Panc1 (cell line): ENCODE results near the gene PELI3. TPM values are rescaled to one million over a fixed set of nuclear protein-coding genes. Genes with fewer than 3 reads are reported as not detected.

Experiments used
- ATAC-seq: fragments of 200-7000 bp; cut with Tn5 transposase; 2 replicates; pipeline ENCODE4 v1.9.1; 2020; ENCODE audit warnings: mild to moderate bottlenecking, moderate library complexity
- BruUV-seq: library from RNA; stranded (reverse); fragments of 400-500 nt; replicated peaks from 2 replicates; lab custom pipeline; 2021; lab: Mats Ljungman, UMichigan
- CTCF ChIA-PET: fragments of 300-600 bp; sonication (Branson Sonifier 250); formaldehyde crosslinking; loops from one replicate; lab custom pipeline; 2022; ENCODE audit warnings: antibody characterized with exemption; lab: Charles Lee
- POLR2A ChIA-PET: fragments of 300-600 bp; sonication (Branson Sonifier 250); formaldehyde crosslinking; loops from one replicate; lab custom pipeline; 2022; ENCODE audit warnings: antibody characterized with exemption; lab: Charles Lee
- DNase-seq: peaks from one replicate; pipeline ENCODE4 v3.0.0-alpha.2; 2010; ENCODE audit warnings: low read depth, low spot score
- H3K27ac ChIP-seq: 2 replicates; pipeline ENCODE4 v1.5.1; 2011; ENCODE audit warnings: mild to moderate bottlenecking, low read length, inconsistent platforms
- H3K27me3 ChIP-seq: fragments of 200-500 bp; sonication (Bioruptor generic); 2 replicates; pipeline ENCODE4 v1.6.0; 2014; ENCODE audit warnings: low read length, inconsistent platforms; ENCODE audit not compliant: control insufficient read depth, insufficient read depth
- H3K36me3 ChIP-seq: fragments of 200-500 bp; sonication (Bioruptor generic); 2 replicates; pipeline ENCODE4 v1.5.1; 2014; ENCODE audit warnings: inconsistent platforms, mild to moderate bottlenecking, low read length, moderate library complexity; ENCODE audit not compliant: control insufficient read depth, insufficient read depth
- H3K4me1 ChIP-seq: 2 replicates; pipeline ENCODE4 v1.5.1; 2011; ENCODE audit warnings: inconsistent platforms, mild to moderate bottlenecking, low read length, moderate library complexity; ENCODE audit not compliant: control insufficient read depth, insufficient read depth
- H3K4me3 ChIP-seq, 2 experiments: 2 replicates each; pipeline ENCODE4 v1.5.1; 2011 to 2012; ENCODE audit warnings: low read depth in 2 of 2, low read length in 2 of 2, mild to moderate bottlenecking in 2 of 2, inconsistent platforms in 1 of 2, moderate library complexity in 1 of 2
- H3K9me3 ChIP-seq: fragments of 200-500 bp; sonication (Bioruptor generic); 2 replicates; pipeline ENCODE4 v1.5.1; 2014; ENCODE audit warnings: low read depth, mild to moderate bottlenecking, inconsistent platforms, low read length, moderate library complexity; ENCODE audit not compliant: control insufficient read depth, insufficient read depth
- CTCF ChIP-seq: fragments of 450-650 bp; IDR thresholded peaks from 2 replicates; pipeline ENCODE4 v1.5.1; 2017; ENCODE audit warnings: mild to moderate bottlenecking
- POLR2AphosphoS5 ChIP-seq: IDR thresholded peaks from 2 replicates; pipeline ENCODE4 v1.6.1; 2012; ENCODE audit warnings: mild to moderate bottlenecking, low read depth, low read length, moderate library complexity
- REST ChIP-seq, 2 experiments: IDR thresholded peaks; 2 replicates each; pipeline ENCODE4 v1.6.1; 2011 to 2012; ENCODE audit warnings: low read depth in 2 of 2, control low read depth in 1 of 2, low read length in 1 of 2, mild to moderate bottlenecking in 1 of 2, moderate library complexity in 1 of 2; ENCODE audit not compliant: insufficient read depth in 1 of 2
- SIN3A ChIP-seq: IDR thresholded peaks from 2 replicates; pipeline ENCODE4 v1.6.1; 2012; ENCODE audit warnings: low read depth, mild to moderate bottlenecking, low read length, moderate library complexity, borderline replicate concordance; ENCODE audit not compliant: insufficient read depth
- TCF7L2 ChIP-seq: IDR thresholded peaks from 2 replicates; pipeline ENCODE4 v1.6.1; 2011; ENCODE audit warnings: mild to moderate bottlenecking, low read depth, low read length, inconsistent platforms
- in situ Hi-C: cut with HindIII; loops from 2 replicates; pipeline ENCODE4 v1.10.0; 2016; ENCODE audit warnings: low sequenced_read_pairs, low pct_unique_long_range_greater_than_20kb
- intact Hi-C: fragments of 100-400 bp; cut with micrococcal nuclease; formaldehyde crosslinking; loops from one replicate; pipeline ENCODE4 v1.10.0; 2022; ENCODE audit not compliant: unreplicated experiment
- total RNA-seq: library from RNA; stranded (reverse); gene quantifications from one replicate; pipeline ENCODE4 v1.2.1, GENCODE V29; 2021; ENCODE audit not compliant: unreplicated experiment

The PELI3 gene
- total RNA-seq, 1 experiment from 2014 or later: 9.1 TPM

- in situ Hi-C loops (no loop called here), intact Hi-C loops (no loop called here)
- H3K27ac ChIP-seq: peak within 1 kb of the TSS; percentile 88
- peaks cover 6% of the 10 kb centered on the region for H3K4me1 ChIP-seq
- POLR2A ChIA-PET: no interaction called here
- TF ChIP-seq REST (IDR thresholded peaks at IDR 0.05; ENCODE audit: insufficient read depth in 1 of 2, low read depth in 2 of 2, low read length in 1 of 2) (peak in 1 of 2 experiments; percentile 71; a peak in 1 of 4 replicates), CTCF (no peak), POLR2AphosphoS5 (peak; percentile 91), SIN3A (peak; percentile 99), TCF7L2 (no peak)
- no peaks in the 10 kb centered on the region for H3K27me3 ChIP-seq
- DNase-seq: peak; percentile 42
- H3K4me3 ChIP-seq: peak within 1 kb of the TSS; percentile 80 to 96
- CTCF ChIA-PET: no interaction called here
- no peaks in the 10 kb centered on the region for H3K9me3 ChIP-seq
- ATAC-seq: peak; percentile 99
- H3K36me3 ChIP-seq: no peaks in the 10 kb centered on the region; the same call in 1 of the 2 replicates
- no TSS peak for BruUV-seq
Observed at GRCh38 chr11:66510271-66510989, 43.7 kb downstream of the PELI3 start, which contains the start of gene BBS1. BBS1 (plus strand) TSS chr11:66510635; CDS start chr11:66510660, 25 bp downstream.

- H3K27me3 ChIP-seq: no peaks in the 10 kb centered on the region
- no TSS peak for BruUV-seq
- TF ChIP-seq POLR2AphosphoS5 (no peak), TCF7L2 (no peak), REST (IDR thresholded peaks at IDR 0.05; ENCODE audit: insufficient read depth in 1 of 2, low read depth in 2 of 2, low read length in 1 of 2) (no peak), CTCF (no peak)
- intact Hi-C loops: no loop called here
- CTCF ChIA-PET: no interaction called here
- POLR2A ChIA-PET: no interaction called here
- H3K9me3 ChIP-seq: no peaks in the 10 kb centered on the region
- peak overlapping the region; percentile 80 to 96 for H3K4me3 ChIP-seq
- in situ Hi-C loops: no loop called here
- no peaks in the 10 kb centered on the region; the same call in 1 of the 2 replicates for H3K36me3 ChIP-seq
- peak overlapping the region; percentile 88 for H3K27ac ChIP-seq
- H3K4me1 ChIP-seq: peaks cover 6% of the 10 kb centered on the region
- no peak for ATAC-seq
- no peak for DNase-seq
Observed at GRCh38 chr11:66510990-66511339, 44.3 kb downstream of the PELI3 start.
